HG02678 (cell line): ENCODE results near the gene HCN2.
"Not testable (repeated sequence)": the region's sequence is repeated elsewhere in the genome, so short reads cannot be mapped to it uniquely, and the experiment has no call there.

Source experiments
- ATAC-seq: cut with Tn5 transposase; IDR thresholded peaks from one replicate; pipeline ENCODE4 v1.9.1; 2021; ENCODE audit warnings: mild to moderate bottlenecking, moderate library complexity; ENCODE audit not compliant: unreplicated experiment

HCN2 gene

DNA sequence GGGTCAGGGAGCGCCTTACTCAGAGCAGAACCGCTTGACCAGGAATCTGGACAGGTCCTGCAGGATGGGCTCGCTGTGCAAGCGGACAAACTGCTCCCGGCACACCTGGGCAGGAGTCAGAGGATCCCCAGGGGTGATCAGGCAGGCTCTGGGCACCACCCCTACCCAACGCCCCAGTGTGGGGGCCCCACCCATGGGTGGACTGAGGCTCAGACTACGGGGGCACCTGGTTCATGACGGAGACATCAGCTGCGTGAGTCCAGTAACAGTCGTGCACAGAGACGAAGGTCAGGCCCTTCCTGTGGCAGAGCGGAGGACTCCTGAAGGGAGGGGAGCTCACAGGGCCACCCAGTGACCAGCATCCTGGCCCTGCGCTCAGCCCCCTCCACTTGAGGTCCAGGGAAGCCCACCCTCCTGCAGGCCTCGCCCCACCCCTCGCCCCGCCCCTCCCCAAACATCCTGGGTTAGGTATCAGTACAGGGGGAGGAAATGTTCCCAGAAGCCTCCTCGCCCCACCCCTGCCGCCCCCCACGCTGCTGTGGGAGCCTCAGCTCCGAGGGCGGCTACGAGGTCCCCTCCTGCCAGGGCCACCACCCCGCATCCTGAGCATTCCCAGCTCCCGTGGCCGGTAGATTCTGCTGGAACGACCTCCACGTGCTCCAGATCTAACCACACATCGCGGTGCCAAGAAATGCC lies 28.0 kb downstream of the HCN2 start:
- ATAC-seq, result no peak

DNA sequence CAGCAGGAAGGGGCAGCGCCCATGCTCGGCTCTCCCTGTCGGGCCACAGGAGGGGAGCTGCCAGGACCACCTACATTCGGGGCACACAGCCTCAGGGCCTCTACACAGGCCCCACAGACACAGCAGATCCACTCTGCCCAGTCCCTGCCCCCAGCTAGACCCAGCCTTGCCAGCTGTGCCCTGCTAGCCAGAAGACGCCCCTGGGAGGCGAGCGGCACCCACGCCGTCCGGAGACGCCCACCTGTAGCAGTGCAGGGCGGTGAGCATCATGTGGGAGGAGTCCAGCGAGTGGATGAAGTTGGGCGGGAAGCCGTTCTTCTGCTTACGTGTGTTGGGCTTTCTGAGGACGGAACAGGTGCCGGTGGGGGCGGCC lies 28.6 kb downstream of the HCN2 start:
- ATAC-seq, result no peak

DNA sequence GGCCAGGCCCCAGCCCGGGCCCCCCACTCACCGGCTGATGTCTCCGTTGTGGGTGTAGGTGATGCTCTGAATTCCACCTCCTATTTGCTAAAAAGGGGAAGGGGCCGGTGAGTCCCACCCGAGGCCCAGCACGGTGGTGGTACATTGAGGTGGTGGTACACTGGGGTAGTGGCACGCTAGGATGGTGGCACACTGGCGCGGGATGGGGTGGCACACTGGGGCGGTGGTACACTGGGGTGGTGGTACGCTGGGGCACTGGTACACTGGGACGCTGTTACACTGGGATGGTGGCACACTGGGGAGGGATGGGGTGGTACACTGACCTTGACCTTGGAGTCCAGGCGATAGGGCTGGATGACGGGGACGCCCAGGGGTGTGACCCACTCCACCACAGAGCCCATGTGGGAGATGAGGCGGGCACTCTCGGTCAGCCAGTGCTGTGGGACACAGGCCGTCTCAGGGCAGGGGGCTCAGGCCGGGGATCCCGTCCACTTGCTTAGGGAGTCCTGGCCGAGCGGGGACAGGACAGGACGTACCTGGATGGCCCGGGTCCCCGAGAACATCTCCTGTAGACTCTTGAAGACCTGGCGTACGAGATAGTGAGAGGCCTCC lies 29.1 kb downstream of the HCN2 start:
- no peak for ATAC-seq

DNA sequence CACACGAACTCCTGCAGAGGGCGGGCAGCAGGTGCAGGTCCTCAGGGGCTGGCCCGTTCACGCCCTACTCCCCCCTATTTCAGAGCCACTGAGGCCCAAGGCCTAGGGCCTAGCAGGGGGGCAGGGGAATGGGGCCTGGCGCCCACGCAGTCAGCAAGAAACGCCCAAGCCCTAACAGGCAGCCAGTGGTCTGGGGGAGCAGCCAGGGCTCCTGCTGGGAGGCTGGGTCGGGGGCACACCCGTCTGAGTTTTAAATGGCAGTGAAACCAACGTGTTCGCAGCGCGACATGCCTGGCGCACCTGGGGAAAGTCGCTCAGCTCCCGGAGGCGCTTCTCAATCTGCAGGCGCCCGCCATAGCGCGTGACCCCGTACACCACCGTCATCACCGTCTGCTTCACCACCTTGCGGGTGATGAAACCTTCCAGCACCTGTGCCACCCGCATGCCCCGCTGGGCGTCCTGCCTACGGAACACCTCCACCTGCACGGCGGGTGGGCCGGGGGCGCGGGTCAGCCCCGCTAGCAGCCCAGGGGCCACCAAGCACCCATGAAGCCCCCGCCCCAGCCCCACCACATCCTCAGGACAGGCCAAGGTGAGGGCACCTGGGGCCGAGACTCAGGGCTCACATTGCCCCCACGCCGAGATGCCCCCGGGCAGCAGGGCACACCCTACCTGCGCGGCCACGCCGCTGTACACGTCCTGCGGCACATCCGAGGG lies 29.8 kb downstream of the HCN2 start:
- ATAC-seq, result no peak

DNA sequence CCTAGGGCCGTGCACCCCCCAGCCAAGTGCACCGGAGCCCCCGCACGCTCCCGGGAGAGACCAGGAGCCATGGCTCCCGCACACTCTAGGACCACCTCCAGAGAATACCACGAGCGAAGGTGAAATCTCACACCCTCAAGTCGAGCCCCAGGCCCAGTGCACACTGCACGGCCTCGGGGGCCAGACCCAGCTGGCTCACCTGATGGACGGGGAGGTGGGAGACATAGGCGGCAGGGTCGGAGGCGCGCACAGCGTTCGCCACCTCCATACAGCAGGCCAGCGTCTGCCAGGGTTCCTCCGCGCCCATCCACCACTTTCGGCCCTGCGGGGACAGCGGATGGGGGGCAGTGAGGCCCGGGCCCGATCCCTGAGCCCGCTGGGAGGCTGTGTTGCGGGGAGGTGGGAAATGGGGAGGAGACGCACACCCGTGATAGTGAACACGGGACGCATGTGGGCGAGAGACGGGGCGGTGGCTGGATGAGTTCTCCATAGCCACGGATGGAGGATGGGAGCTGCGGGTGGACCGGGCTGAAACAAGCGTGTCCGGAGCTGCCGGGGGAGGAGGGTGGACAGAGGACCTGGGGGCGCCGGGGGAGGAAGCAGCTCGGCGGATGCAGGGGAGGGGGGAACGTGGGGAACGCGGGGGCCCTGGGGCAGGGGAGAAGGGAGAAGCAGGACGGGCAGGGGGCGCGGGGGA lies 30.6 kb downstream of the HCN2 start:
- ATAC-seq, result no peak

DNA sequence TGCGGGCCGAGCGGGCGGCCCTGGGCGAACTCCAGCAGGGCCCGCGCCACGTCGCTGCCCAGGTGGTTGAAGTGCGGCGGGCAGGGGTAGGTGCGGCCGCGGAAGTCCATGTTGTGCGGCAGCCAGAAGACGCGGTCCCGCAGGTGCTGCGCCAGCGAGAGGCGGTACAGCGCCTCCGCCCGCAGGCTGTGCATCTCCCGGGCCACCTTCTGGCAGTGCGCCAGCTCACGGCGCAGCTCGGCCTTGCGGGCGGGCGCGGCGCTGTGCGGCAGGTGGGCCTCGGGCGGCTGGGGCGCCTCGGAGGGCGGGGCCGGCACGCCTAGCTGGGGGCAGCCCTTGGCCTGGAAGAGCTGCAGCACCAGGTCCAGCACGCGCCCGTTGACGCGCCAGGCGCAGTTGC lies 31.5 kb downstream of the HCN2 start:
- ATAC-seq, result not testable (repeated sequence)

DNA sequence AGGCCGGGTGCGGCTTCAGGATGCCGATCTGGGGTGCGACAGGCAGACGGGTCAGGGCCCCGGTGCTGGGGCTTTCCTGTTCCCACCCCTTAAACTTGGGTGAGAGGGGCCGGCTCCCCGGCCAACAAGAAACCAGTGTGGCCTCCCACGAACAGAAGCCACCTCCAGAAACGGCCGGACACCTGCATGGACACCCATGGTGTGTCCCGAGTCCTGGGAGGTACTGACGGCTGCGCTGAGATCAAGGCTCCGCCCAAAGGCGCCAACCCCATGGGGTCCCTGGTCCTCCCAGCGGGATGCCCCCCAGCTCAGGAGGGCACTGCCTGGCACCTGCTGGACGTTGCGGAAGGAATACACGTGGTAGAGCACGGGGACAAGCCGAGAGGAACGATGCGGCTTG lies 32.1 kb downstream of the HCN2 start:
- no peak for ATAC-seq

DNA sequence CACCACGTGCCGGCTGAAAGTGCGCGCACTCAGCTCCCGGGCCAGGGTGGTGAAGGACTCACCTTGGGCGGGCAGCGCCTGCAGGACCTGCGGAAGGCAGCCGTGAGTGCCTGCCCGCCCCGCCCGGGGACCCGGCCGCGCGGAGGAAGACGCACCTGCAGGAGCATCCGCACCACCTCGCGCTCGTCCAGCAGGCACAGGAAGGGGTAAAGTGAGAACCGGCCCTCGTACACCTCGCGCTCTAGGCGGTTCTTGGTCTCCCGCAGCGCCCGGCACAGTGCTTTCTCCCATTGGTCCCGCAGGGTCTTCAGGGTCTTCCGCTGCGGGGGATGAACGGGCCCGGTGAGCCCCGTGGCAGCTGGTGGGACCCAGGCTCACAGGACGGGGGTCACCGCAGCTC lies 33.0 kb downstream of the HCN2 start:
- no peak for ATAC-seq

DNA sequence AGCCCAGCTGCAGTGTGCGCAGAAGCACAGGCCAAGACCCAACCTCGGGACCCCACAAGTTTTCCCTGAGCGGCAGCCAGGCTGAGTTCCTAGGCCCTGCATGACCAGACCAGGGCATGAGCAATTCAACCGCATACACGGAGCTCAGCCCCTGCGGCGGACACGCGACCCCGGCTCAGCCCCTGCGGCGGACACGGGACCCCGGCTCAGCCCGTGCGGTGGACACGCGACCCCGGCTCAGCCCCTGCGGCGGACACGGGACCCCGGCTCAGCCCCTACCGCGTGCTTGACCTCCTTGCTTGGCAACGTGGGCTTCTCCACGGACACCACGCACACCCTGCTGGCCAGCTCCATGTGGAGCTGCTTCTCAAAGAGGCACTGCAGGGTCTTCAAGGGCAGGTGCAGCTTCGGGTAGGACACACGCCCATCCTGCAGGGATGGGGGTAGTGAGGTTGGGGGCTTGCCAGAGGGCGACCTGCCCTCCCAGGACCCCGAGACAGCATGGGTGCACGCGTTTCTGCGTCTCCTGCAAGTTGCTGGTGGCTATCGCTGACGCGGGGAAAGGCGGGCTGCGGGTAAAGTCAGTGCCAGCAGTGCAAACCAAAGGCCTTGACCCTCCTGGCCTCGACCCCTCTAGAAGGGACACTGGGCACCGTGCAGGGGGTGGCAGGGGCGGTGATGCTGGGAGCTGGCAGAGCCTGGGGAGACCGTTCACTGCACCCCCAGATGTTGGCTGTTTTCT lies 33.7 kb downstream of the HCN2 start:
- no peak for ATAC-seq

DNA sequence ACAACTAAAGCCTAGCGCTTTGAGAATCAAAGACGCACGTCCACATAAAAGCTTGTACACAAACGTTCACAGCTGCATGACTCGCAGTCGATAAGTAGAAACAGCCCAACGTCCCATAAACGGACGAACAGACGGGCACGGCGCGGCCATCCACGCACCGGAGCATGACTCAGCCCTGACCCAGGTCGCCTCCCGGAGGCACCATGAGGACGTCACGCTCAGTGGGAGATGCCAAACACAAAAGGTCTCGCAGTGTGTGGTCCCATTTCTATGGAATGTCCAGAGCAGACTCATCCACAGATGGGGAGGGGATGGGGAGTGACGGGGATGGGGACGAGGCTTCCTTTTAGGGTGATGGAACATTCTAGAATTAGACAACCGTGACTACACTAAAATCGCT lies 34.3 kb downstream of the HCN2 start:
- no peak for ATAC-seq

DNA sequence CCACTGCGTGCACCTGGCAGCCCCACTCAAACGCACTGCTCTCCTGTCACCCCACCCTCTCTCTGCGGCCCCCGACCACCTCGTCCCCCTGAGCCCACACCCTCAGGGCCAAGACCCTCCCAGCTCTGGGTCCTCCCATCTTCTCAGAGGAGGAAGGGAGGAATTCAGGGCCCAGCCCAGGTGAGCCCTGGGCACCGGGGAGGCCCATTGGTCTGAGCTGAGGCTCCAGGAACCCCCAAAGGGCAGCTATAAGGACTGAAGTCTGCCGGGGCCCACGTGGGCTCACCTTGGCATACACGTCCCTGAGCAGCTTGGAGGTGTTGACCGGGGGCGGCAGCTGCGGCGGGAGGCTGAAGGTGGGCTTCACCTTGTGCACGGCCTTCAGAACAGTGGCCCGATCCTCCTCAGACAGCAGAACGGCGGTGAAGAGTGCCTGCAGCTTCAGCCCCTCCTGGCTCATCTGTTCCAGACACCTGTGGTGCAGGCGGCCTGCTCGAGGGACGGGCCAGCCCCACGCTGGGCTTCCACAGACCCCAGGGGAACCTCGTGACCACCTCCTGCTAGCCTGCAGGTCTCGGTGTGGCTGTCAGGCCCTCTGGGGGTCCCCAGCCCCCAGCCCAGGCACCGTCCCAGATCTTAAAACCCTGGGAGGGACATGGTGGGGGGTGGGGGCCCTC lies 34.9 kb downstream of the HCN2 start:
- ATAC-seq, result no peak

DNA sequence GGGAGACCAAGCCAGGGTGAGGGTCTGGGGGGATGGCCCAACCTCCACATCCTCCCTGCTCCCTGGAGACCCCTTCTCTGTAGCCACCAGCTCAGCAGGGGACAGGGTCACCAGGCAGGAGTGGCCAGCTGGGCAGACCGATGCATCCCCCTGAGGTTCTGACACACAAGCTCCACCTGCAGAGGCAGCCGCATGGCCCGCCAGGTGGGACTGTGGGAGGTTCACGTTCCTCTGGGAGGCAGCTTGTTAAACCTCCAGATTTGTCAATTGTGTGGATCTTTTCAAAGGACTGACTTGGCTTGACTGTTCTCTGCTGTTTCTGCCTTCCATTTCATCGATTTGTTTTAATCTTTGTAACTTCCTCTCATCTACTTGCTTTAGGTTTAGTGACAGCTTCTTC lies 35.6 kb downstream of the HCN2 start:
- ATAC-seq, result no peak

DNA sequence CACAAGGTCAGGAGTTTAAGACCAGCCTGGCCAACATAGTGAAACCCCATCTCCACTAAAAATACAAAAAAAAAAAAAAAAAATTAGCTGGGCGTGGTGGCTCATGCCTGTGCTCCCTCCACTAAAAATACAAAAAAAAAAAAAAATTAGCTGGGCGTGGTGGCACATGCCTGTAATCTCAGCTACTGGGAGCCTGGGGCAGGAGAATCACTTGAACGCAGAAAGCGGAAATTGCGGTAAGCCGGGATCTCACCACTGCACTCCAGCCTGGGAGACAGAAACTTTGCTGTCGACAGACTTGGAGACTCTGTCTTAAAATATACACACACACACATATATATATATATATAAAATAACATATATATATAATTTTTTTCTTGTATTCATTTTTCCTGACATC lies 36.9 kb downstream of the HCN2 start:
- not testable (repeated sequence) for ATAC-seq

DNA sequence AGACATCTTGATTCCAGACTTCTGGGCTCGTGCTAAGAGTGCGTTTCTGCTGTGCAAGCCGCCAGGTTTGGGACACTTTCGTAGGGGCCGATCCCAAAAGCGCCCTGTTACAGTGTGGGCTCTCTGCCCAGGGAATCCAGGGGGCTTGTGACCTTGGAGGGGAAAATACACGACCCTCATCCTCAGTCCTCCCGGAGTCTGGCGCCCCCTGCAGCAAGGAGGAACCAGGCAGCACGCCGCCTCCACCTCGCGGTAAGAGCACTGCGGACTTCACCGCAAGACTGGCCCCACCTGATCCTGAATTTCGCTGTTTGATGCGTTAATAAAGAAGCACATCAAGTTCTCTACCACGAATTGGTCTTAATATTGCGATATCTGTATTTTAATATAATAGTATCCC lies 38.5 kb downstream of the HCN2 start:
- no peak for ATAC-seq

DNA sequence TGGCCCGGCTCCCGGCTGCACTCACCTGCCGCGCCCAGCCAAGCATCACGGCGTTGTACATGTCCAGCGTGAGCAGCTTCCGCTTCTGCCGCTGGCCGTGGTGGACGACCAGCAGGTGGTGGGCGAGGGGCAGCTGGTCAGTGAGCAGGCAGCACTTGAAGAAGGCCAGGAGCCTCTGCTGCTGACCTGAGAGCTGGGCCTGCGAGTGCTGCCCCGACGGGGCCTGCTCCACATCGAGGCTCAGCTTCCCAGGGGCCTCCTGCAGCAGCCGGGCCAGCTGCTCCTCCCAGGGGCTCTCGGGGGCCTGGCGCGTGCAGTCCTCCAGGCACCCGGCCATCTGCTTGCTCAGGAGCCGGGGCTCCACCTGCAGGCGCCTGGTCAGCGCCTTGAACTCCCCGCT lies 39.8 kb downstream of the HCN2 start:
- ATAC-seq, result not testable (repeated sequence)

DNA sequence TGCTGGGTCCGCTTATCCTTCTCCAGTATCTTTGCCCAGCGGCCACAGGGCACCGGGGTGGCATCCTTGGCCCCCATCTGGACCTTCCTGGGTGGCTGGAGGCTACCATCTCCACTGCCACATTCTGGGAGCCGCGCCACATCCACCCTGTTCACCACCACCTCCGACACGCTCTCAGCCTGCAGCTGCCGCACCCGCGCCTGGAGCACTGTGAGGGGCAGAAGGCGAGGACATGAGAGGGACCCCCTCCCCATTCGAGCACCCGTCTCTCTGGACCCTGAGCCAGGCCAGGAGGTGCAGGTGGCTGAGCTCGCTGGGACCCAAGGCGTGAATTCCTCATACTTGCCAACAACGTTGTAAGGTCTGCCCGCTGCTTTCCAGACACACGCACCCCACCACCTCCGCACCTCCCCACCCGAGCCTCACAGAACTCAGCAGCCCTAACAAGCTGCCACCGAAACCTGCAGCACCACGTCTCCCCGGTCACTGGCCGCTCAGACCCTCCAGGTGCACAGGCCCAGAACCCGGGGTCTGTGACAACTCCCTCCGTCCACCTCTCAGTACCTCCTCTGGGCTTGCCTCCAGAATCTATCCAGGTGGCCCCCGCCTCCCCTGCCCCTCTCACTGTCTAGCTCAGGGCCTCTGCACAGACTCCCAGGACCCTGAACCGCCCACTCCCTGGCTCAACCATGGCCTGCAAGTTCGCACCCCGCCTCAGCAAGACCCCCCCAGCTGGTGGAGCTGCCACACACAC lies 40.5 kb downstream of the HCN2 start:
- ATAC-seq, result no peak

DNA sequence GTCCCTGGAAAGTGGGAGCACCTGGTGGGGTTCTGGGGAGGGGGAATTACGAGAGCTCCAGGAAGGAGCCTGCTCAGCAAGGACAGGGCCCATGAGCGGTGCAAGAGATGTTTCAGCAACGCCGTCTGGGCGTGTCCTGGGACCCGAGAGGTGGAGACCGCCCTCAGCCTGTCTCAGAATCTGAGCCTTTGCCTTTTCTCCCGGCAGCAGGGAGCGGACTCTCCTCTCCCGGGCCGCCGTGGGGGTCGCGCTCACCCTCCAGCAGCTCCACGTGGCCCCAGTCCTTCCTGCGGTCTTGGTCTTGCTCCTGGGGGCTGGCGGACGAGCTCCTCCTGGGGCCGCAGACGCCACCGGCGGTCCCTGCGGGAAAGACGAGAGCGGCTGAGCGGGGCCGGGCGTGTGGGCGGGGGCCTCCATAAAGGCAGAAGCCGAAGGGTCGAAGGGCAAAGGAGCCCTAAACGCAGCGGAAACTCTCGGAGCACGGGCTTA lies 42.9 kb downstream of the HCN2 start:
- peak; percentile 6 for ATAC-seq

DNA sequence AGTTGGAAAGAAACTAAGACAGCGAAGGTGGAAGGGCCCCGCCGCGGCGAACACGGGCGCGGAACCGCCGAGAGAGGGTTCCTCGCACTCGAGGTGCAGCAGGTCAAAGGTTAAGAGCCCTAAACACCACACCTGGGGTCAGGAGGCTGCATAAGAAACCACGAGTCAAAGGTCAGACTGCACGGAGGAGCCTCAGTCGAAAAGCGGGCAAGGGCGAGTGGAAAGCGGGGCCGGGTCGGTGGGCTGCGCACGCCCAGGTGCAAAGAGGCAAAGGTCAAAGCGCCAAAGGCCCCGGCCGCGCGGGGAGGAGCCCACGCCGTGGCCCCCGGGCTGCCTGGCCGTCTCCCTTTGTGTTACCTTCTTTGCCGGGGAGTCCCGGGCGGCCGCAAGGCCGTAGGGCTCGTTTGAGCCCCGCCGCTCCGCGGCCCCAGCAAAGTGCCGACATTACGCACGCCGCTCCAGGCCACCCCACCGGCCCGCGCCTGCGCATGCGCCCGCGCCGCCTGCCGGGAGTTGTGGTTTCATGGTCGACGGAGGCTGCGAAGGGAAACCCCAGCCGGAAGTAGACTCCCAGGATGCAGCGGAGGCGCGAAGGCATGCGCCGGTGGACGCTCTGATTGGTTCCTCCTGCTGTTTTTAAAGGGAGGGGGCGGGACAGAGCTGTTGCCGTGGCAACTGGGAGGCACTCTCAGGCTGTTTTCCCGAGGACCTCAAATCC lies 43.5 kb downstream of the HCN2 start, which contains the start of gene POLRMT:
POLRMT (minus strand) TSS at position 470 of the 718 bp plus-strand sequence; CDS start at position 445, 25 bp downstream.
- peak; percentile 91 for ATAC-seq
